K562 (cell line): ENCODE results near the gene ANTKMT. TPM values are rescaled to one million over a fixed set of nuclear protein-coding genes. Genes with fewer than 3 reads are reported as not detected.
A peak's percentile ranks its signal among the peaks of the same experiment; 100 is the strongest.

Experiments used
- CHD2 ChIP-seq: IDR thresholded peaks from 2 replicates; pipeline ENCODE4 v1.6.1; 2011; ENCODE audit warnings: low read depth, low read length
- GATA2 ChIP-seq: sonication (generic); formaldehyde crosslinking; IDR thresholded peaks from 2 replicates; pipeline ENCODE4 v1.4.0; 2020; ENCODE audit warnings: mild to moderate bottlenecking, missing genetic modification reagents
- MAFG ChIP-seq: fragments of 450-650 bp; conservative IDR thresholded peaks from 2 replicates; pipeline ENCODE4 v1.6.1; 2016; ENCODE audit warnings: missing genetic modification characterization, missing compliant biosample characterization
- MYC ChIP-seq, 2 experiments: fragments of 250-450 bp in 1 of 2; sonication (Bioruptor Pico) in 1 of 2; IDR thresholded peaks; 2 replicates each; pipeline versions ENCODE4 v1.5.1 to v1.6.1; 2012 to 2021; ENCODE audit warnings: low read depth in 2 of 2, borderline replicate concordance in 1 of 2, improper control_type of control experiment in 1 of 2, low read length in 1 of 2, mild to moderate bottlenecking in 1 of 2, moderate library complexity in 1 of 2
- NFIX ChIP-seq: fragments of 250-450 bp; sonication (Bioruptor Pico); IDR thresholded peaks from 2 replicates; pipeline ENCODE4 v1.4.0; 2020; ENCODE audit warnings: low read depth, mild to moderate bottlenecking, moderate library complexity
- PHB2 ChIP-seq: fragments of 450-650 bp; IDR thresholded peaks from 2 replicates; pipeline ENCODE4 v1.6.1; 2017; ENCODE audit warnings: low read depth
- POLR2AphosphoS5 ChIP-seq: IDR thresholded peaks from 2 replicates; pipeline ENCODE4 v1.6.1; 2011; ENCODE audit warnings: mild to moderate bottlenecking, low read depth, low read length, moderate library complexity; ENCODE audit not compliant: control insufficient read depth, insufficient read depth
- RFX5 ChIP-seq: IDR thresholded peaks from 2 replicates; pipeline ENCODE4 v1.6.1; 2011; ENCODE audit warnings: low read depth, mild to moderate bottlenecking, improper control_type of control experiment, low read length
- TAF1 ChIP-seq: IDR thresholded peaks from 2 replicates; pipeline ENCODE4 v1.6.1; 2011; ENCODE audit warnings: mild to moderate bottlenecking, low read length, moderate library complexity; ENCODE audit not compliant: insufficient read depth, control insufficient read depth, severe bottlenecking; ENCODE audit errors: extremely low read depth
- TGIF2 ChIP-seq: sonication (generic); formaldehyde crosslinking; IDR thresholded peaks from 2 replicates; pipeline ENCODE4 v1.8.1; 2022; ENCODE audit warnings: mild to moderate bottlenecking, missing genetic modification reagents, moderate library complexity
- ZNF384 ChIP-seq: IDR thresholded peaks from 2 replicates; pipeline ENCODE4 v1.6.1; 2012; ENCODE audit warnings: low read depth, low read length, improper control_type of control experiment
- ZNF41 ChIP-seq: fragments of 250-450 bp; sonication (Bioruptor Pico); conservative IDR thresholded peaks from 2 replicates; pipeline ENCODE4 v1.4.0; 2020; ENCODE audit warnings: mild to moderate bottlenecking
- ZNF699 ChIP-seq: fragments of 250-450 bp; sonication (Bioruptor Pico); IDR thresholded peaks from 2 replicates; pipeline ENCODE4 v1.8.0; 2021; ENCODE audit warnings: mild to moderate bottlenecking, moderate library complexity; ENCODE audit not compliant: insufficient replicate concordance
- polyA plus RNA-seq, 8 experiments: library from polyadenylated mRNA; depleted of rRNA in 4 of 8; stranded (reverse) in 5 of 8; unstranded in 3 of 8; fragments of >200 nt; fragmentation: Nextera tagmentation in 2 of 8; fragmentation: Illumina TruSeq in 1 of 8; extraction: Ambion mirVana in 2 of 8; extraction: Trizol in 1 of 8; gene quantifications; 2 replicates each; pipeline versions ENCODE4 v1.2.1 to v1.2.3, GENCODE V29; 2011 to 2014; ENCODE audit warnings: inconsistent platforms in 1 of 8, missing spikeins in 1 of 8
- total RNA-seq, 7 experiments: library from RNA; depleted of rRNA in 6 of 7; stranded (reverse); fragments of >200 nt in 6 of 7; fragmentation: Illumina TruSeq in 2 of 7; extraction: Trizol in 2 of 7; gene quantifications; 2 replicates each; pipeline versions ENCODE4 v1.2.1 to v1.2.3, GENCODE V29; 2011 to 2021; ENCODE audit warnings: low replicate concordance in 1 of 7
- TF ChIP-seq, protein P1 (sequence below): fragments of 250-450 bp; sonication (Bioruptor Pico); IDR thresholded peaks from 2 replicates; pipeline ENCODE4 v1.5.0; 2021; ENCODE audit warnings: mild to moderate bottlenecking, moderate library complexity
- TF ChIP-seq, protein P2 (sequence below), 2 experiments: fragments of 450-650 bp; IDR thresholded peaks; 2 replicates each; pipeline ENCODE4 v1.6.1; 2016; ENCODE audit warnings: mild to moderate bottlenecking in 2 of 2, borderline replicate concordance in 1 of 2, low read depth in 1 of 2, moderate library complexity in 1 of 2

Gene ANTKMT
- total and polyA plus RNA-seq, 9 of the 15 experiments (the other 6 are each of a cell fraction or from before 2014, with no cell fraction given) = 0.58 to 217 (median 19.1) TPM

DNA sequence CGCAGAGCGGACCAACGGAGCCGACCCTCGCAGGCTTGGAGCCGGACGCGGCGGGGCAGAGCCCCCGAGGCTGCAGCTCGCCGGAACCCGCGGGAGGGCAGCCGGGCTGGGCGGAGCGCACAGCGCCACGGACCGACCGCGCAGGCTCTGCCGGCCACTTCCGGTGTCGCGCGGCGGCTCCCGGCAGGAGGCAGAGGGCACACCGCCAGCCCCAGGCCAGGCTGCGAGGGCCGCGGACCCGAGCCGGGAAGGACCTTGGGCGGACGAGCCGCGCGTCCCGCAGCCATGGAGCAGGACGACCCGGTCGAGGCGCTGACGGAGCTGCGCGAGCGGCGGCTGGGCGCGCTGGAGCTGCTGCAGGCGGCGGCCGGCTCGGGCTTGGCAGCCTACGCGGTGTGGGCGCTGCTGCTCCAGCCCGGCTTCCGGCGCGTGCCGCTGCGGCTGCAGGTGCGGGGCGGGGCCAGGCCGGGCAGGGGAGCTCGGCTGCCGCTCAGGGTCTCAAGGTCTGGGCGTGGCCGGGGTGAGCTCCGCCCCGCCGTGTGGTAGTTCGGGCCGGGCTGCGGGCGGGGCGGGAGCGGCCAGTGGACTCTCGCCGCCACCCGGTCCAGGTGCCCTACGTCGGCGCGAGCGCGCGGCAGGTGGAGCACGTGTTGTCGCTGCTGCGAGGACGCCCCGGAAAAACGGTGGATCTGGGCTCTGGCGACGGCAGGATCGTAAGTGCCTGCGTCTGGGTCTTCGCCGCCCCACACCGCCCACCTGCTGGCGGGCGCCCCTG, at the start of gene ANTKMT (continued):
- TF ChIP-seq, protein P1, sequence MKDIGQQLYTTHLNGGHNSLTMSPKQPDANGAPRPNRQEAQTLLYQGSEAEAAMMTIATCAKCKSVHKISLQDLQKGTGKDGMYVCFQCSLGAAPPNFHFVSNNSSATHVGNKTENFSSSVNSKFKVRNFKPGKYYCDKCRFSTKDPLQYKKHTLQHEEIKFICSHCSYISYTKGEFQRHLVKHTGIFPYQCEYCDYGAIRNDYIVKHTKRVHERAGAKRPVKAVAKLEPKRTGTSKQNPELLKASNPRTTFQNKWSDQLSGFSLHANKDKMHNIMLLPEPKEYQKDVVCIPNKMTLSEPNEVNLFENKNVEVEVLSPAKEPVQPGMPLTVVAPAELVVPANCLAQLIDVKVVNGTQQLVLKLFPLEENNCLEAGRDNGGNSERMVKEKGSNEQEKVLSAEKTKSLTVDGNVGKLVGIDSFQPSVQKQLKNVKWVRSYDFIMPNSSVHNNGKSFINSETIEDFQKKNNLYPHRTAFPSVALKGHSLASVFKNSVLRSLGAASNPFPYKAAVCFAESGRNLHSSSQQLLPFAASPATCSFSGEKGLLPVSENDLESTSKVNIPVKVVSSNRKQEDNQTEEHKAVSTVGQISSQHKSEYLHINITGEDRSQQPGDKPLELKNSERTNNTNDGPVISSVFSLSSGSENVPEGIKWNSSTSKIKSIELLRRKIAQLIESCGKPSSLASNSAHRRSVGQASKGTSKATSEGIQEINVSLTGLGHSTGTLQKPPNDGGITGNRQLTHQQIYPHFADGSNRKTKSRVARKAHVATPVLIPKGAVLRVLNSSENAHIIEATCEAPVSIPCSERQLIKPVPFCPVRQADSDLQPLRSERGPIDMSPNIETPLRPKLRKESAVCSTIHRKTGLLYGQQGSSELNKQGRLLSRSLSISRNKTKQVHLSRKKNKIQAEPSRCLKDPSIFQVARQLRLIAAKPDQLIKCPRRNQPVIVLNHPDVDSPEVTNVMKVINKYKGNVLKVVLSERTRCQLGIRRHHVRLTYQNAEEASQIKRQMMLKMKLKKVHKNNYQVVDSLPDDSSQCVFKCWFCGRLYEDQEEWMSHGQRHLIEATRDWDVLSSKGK (CRISPR knock-in tag) = no peak
- TF ChIP-seq ZNF384 (no peak), GATA2 (no peak), ZNF699 (CRISPR knock-in tag) (no peak), POLR2AphosphoS5 (peak; percentile 73), TAF1 (peak; percentile 82), MYC (IDR thresholded peaks at IDR 0.05; ENCODE audit: low read depth, low read length) (peak; percentile 82), MYC (CRISPR knock-in tag; IDR thresholded peaks at IDR 0.05; ENCODE audit: borderline replicate concordance, low read depth) (no peak), PHB2 (no peak), CHD2 (no peak; the same call in 1 of the 2 replicates), NFIX (CRISPR knock-in tag) (no peak), RFX5 (no peak), TGIF2 (no peak), ZNF41 (no peak), MAFG (tag) (no peak)
- TF ChIP-seq, protein P2, sequence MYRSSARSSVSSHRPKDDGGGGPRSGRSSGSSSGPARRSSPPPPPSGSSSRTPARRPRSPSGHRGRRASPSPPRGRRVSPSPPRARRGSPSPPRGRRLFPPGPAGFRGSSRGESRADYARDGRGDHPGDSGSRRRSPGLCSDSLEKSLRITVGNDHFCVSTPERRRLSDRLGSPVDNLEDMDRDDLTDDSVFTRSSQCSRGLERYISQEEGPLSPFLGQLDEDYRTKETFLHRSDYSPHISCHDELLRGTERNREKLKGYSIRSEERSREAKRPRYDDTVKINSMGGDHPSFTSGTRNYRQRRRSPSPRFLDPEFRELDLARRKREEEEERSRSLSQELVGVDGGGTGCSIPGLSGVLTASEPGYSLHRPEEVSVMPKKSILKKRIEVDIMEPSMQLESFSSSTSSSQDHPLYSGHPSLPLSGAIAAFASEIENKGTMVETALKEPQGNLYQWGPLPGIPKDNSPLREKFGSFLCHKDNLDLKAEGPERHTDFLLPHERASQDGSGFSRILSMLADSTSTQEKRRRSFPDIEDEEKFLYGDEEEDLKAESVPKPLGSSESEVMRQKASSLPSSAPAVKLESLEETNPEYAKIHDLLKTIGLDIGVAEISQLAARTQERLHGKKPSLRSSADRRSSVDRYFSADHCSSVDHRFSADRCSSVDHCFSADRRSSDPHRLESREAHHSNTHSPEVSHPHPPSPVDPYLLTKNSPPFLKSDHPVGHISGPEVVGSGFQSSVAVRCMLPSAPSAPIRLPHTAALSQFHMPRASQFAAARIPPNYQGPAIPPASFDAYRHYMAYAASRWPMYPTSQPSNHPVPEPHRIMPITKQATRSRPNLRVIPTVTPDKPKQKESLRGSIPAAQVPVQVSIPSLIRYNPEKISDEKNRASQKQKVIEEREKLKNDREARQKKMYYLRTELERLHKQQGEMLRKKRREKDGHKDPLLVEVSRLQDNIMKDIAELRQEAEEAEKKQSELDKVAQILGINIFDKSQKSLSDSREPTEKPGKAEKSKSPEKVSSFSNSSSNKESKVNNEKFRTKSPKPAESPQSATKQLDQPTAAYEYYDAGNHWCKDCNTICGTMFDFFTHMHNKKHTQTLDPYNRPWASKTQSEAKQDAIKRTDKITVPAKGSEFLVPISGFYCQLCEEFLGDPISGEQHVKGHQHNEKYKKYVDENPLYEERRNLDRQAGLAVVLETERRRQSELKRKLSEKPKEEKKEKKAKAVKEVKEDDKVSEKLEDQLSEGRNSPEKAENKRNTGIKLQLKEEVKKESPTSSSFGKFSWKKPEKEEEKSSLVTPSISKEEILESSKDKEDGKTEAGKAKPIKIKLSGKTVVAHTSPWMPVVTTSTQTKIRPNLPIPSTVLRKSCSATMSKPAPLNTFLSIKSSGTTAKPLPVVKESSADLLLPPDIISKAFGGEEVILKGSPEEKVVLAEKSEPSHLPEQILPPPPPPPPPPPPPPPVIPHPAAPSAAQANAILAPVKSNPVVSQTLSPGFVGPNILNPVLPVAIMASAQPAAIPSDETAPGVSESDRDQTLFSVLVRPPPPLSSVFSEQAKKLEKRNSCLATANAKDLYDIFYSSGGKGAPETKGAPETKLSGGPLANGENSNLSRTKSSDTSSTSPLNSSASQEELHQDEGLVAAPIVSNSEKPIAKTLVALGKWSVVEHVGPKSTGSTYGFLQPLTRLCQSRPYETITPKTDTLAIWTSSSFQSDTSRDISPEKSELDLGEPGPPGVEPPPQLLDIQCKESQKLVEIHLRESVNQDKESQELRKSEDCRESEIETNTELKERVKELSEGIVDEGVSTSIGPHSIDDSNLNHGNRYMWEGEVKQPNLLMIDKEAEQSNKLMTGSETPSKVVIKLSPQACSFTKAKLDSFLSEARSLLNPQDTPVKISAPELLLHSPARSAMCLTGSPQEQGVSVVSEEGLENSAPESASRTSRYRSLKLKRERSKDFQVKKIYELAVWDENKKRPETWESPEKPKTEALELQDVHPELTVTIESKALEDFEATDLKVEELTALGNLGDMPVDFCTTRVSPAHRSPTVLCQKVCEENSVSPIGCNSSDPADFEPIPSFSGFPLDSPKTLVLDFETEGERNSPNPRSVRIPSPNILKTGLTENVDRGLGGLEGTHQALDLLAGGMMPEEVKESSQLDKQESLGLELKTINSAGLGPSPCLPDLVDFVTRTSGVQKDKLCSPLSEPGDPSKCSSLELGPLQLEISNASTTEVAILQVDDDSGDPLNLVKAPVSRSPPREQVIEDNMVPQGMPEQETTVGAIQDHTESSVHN (IDR thresholded peaks at IDR 0.05; ENCODE audit: borderline replicate concordance in 1 of 2, low read depth in 1 of 2) = no peak
